Kidney (tissue), 14 donors: ENCODE results near the gene ZNF562. TPM values are rescaled to one million over a fixed set of nuclear protein-coding genes. Genes with fewer than 3 reads are reported as not detected.

Experiments used
- DNase-seq, 5 donors: peaks; one replicate each; pipeline ENCODE4 v3.0.0-alpha.2; 2013 to 2020
- FAIRE-seq: peaks from 2 replicates; lab custom pipeline; 2012; peaks lifted over from hg19 to GRCh38; lab: Jason Lieb, UNC
- H3K27ac ChIP-seq, 2 donors: one replicate each; pipeline ENCODE4 v1.7.0; 2013; ENCODE audit warnings: low read depth in 2 of 2, low read length in 2 of 2, inconsistent platforms in 1 of 2
- H3K27me3 ChIP-seq: one replicate; pipeline ENCODE4 v1.7.1; 2013; ENCODE audit warnings: low read length, inconsistent platforms; ENCODE audit not compliant: control insufficient read depth, insufficient read depth
- H3K36me3 ChIP-seq, 3 donors: one replicate each; pipeline versions ENCODE4 v1.7.0 to v1.7.1; 2013; ENCODE audit warnings: low read length in 3 of 3, control low read depth in 1 of 3, inconsistent platforms in 1 of 3; ENCODE audit not compliant: insufficient read depth in 3 of 3, control insufficient read depth in 2 of 3
- H3K4me1 ChIP-seq, 3 donors: one replicate each; pipeline versions ENCODE4 v1.7.0 to v1.7.1; 2013; ENCODE audit warnings: low read length in 3 of 3, inconsistent platforms in 1 of 3, low read depth in 1 of 3; ENCODE audit not compliant: control insufficient read depth in 2 of 3, insufficient read depth in 2 of 3
- H3K4me3 ChIP-seq, 3 donors: one replicate each; pipeline versions ENCODE4 v1.7.0 to v1.8.1; 2013; ENCODE audit warnings: low read length in 3 of 3, control low read depth in 1 of 3, inconsistent platforms in 1 of 3
- H3K9ac ChIP-seq, 3 donors: one replicate each; pipeline versions ENCODE4 v1.7.0 to v1.7.1; 2013; ENCODE audit warnings: low read length in 3 of 3, control low read depth in 1 of 3, inconsistent platforms in 1 of 3
- H3K9me3 ChIP-seq, 3 donors: one replicate each; pipeline versions ENCODE4 v1.7.0 to v1.7.1; 2013; ENCODE audit warnings: low read length in 3 of 3, control low read depth in 1 of 3, inconsistent platforms in 1 of 3; ENCODE audit not compliant: control insufficient read depth in 2 of 3, insufficient read depth in 1 of 3
- CTCF ChIP-seq: IDR thresholded peaks from 3 replicates; pipeline ENCODE4 v1.5.1; 2012; ENCODE audit warnings: mild to moderate bottlenecking, moderate library complexity, borderline replicate concordance; ENCODE audit not compliant: insufficient read depth; ENCODE audit errors: extremely low read depth
- intact Hi-C: fragments of 100-400 bp; cut with DNase I; formaldehyde crosslinking; loops from one replicate; pipeline ENCODE4 v1.11.1; 2022
- polyA plus RNA-seq: library from polyadenylated mRNA; stranded (reverse); fragments of 350-450 nt; fragmentation: Illumina TruSeq; extraction: RNeasy Lipid Tissue Mini Kit (QIAGEN cat#74804); gene quantifications from one replicate; pipeline ENCODE4 v1.2.3, GENCODE V29; 2014; ENCODE audit warnings: low read depth, low replicate concordance; ENCODE audit not compliant: insufficient read depth
- total RNA-seq: library from RNA; stranded (reverse); fragmentation: NEBNext Ultra II Directional; extraction: Animal tissue kit (Norgen Biotek cat#: 25700); gene quantifications from one replicate; pipeline ENCODE4 v1.2.1, GENCODE V29; 2021
- donor health status: control.
- donor health status: control.
- donor health status: control.
- donor health status: control.
- donor health status: control.
- donor health status: DM: yes; HTN: yes; CAD: no.
- donor health status: Normal renal cell carcinoma (clear cell type).

The ZNF562 gene
- total and polyA plus RNA-seq, 2 donors from 2014 or later: 4.9 to 37.6 TPM

- FAIRE-seq: no peak
- Histone ChIP-seq H3K27ac (peak overlapping the region; percentile 95 to 98), H3K9ac (peak overlapping the region; percentile 57 to 94 (median 80)), H3K27me3 (no peaks in the 10 kb centered on the region), H3K9me3 (peaks cover 2 to 8% (median 3%) of the 10 kb centered on the region in 3 donors), H3K4me3 (peak overlapping the region; percentile 76 to 99 (median 90)), H3K4me1 (no peaks in the 10 kb centered on the region), H3K36me3 (peaks cover 0 to 2% (median 0%) of the 10 kb centered on the region in 3 donors)
- intact Hi-C loops: loop anchor here (10.0 kb wide), 1 partner anchor 91 kb away; the partner anchor contains the start of gene ZNF846
- no peak for TF ChIP-seq CTCF
- DNase-seq: peak in 1 of 5 donors; percentile 7
Measured at GRCh38 chr19:9673912-9674662, 813 bp downstream of the ZNF562 start.

GRCh38 chr19:9672893-9673292 is 2.0 kb downstream of the ZNF562 start:
- FAIRE-seq (no peak), DNase-seq (no peak)
- intact Hi-C loops: loop anchor here (10.0 kb wide), 1 partner anchor 92 kb away; the partner anchor contains the start of gene ZNF846
- Histone ChIP-seq H3K4me1 (no peaks in the 10 kb centered on the region), H3K27me3 (no peaks in the 10 kb centered on the region), H3K9ac (no peak overlapping the region), H3K9me3 (peaks cover 2 to 19% (median 3%) of the 10 kb centered on the region in 3 donors), H3K4me3 (no peak overlapping the region), H3K27ac (no peak overlapping the region), H3K36me3 (peaks cover 0 to 2% (median 0%) of the 10 kb centered on the region in 3 donors)
- TF ChIP-seq CTCF: no peak

GRCh38 chr19:9671655-9672054 is 3.2 kb downstream of the ZNF562 start:
- TF ChIP-seq CTCF: no peak
- intact Hi-C loops: loop anchor here (10.0 kb wide), 1 partner anchor 93 kb away; the partner anchor contains the start of gene ZNF846
- Histone ChIP-seq H3K9ac (no peak overlapping the region), H3K4me1 (no peaks in the 10 kb centered on the region), H3K36me3 (peaks cover 0 to 2% (median 0%) of the 10 kb centered on the region in 3 donors), H3K27ac (no peak overlapping the region), H3K27me3 (no peaks in the 10 kb centered on the region), H3K4me3 (no peak overlapping the region), H3K9me3 (peaks cover 2 to 24% (median 3%) of the 10 kb centered on the region in 3 donors)
- FAIRE-seq (no peak), DNase-seq (no peak)
